Hippocampal formation (tissue), 2 donors: ENCODE data around the gene ATP6AP2.
"Not testable (repeated sequence)": the region's sequence is repeated elsewhere in the genome, so short reads cannot be mapped to it uniquely, and the experiment has no call there.

Experiments
- DNase-seq, 2 donors: peaks; one replicate each; lab custom pipeline; 2025; lab: John Stamatoyannopoulos, UW

The ATP6AP2 gene

DNA sequence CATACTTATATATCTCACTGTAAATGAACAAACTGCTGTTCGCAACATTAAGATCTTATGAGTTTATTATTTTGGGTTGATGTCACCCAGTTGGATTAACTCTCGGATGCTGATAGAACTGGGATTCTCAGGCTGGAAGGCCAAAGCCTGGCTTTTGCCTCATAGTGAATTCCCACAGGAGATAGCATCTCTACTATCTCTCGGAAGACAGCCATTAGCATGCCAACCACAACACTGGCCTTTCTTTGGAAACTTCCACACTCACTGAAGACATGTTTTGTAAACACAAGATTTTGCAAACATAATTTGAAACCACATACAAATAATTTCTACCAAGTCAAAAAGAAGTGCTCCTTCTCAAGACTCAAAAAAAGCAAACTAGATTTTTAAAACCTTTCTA, 4.5 kb upstream of the ATP6AP2 start:
- DNase-seq, result no peak

DNA sequence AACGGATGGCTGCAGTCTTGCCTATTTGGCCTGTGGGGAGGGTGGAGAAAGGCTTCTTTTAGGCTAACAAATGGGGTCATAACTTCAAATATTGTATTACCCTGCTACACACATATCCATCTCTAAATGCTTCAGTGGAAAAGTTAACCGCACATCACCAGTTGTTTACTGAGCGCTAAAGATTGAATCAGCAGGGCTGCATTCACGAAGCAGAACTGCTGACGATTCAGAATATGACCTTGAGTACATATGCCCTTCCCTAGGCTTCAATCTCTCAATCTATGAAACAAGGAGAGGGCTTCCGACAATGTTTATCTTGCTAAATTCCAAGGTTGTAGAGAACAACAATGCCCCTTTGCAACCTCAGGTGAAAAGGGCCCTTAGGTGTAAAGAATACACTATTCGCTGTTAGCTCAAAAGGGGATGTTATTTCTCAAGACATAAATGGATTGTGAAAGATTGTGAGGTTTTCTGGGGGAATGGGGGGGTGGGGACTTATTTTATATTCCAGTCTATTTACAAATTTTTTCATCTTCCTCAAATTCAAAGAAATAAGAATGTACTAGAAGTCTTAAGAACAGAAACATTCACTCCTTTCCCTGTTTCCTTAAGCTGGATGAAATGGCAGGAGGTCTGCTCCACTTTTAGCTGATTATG, 2.6 kb upstream of the ATP6AP2 start:
- DNase-seq, result no peak

DNA sequence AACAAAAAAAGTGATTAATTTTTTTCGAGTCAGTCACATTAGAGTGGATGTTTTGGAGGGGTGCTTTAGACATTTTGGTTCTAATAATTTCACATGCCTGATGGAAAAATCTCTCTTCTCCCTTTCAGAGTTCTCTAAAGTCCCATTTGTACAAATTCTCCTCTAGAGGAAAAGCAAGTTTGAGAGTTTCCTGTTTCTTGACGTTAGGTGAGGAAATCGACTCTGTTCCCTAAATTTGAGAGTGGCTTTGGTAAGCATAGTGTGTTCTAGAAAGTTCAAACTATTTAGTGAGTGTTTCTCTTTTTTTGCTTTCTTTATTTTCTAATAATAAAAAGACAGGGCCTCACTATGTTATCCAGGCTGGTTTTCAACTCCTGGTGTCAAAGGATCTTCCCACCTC, 1.6 kb upstream of the ATP6AP2 start:
- DNase-seq, result no peak

DNA sequence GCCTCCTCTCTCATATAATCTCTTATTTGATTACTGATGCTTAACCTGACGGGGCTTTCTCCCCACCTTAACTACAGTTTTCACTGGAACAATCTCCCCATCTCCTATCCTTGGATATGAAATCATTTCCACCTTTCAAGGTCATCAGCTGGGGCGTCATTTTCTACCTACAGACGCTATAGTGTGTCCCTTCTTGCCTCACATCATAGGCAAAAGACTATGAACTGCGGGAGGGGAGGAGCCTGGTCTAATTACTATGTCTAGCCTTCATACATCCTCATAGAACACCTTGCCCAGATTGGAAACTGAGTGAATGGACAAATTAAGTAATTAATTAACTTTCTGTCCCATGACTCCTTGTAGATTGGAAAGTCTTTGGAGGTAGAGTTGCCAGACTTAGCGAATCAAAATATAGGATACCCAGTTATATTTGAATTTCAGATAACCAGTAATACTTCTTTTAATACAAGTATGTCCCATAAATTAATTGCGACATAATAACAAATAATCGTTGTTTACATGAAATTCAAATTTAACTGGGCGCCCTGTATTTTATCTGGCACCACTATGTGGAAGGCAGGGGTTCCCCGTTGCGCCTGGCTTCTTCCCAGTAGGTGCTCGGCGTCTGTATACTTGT, 752 bp upstream of the ATP6AP2 start:
- no peak for DNase-seq

DNA sequence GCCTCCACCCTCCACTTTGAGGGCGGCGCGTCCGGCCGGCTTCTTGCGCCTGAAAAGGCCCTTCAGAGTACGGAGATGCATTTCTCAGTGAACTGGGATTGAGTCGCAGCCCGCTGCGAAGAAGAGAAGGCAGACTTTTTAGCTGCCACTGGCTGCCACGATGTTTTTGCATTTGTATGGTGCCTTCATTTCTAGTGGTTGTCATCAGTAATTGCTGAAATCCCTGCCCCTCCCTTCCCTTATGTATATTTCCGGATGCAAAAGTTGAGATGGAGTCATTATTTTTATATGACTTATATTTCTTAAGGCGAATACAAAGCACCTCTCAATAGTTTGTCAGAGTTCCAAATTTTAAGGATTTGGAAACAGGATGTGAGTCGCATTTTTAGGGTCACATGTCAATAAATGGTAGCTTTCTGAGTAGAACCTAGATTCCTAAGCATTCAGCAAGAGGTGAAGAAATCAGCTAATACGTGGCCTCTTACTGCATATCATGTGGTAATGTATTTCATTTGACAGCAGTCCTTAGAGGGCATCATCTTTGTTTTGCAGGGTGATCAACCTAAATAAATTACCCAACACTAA, 658 bp downstream of the ATP6AP2 start:
- no peak for DNase-seq

DNA sequence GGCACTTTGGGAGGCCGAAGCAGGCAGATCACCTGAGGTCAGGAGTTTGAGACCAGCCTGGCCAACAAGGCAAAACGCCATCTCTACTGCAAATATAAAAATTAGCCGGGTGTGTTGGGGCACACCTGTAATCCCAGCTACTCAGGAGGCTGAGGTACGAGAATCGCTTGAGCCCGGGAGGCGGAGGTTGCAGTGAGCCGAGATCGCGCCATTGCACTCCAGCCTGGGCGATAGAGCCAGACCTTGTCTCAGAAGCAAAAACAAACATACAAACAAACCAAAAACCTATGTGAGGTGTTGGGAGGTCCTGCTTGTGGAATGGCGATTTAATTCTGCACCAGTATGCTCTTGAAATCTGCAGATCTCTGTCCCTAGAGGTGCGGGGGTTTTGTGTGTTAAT, 1.4 kb downstream of the ATP6AP2 start:
- DNase-seq, result not testable (repeated sequence)

DNA sequence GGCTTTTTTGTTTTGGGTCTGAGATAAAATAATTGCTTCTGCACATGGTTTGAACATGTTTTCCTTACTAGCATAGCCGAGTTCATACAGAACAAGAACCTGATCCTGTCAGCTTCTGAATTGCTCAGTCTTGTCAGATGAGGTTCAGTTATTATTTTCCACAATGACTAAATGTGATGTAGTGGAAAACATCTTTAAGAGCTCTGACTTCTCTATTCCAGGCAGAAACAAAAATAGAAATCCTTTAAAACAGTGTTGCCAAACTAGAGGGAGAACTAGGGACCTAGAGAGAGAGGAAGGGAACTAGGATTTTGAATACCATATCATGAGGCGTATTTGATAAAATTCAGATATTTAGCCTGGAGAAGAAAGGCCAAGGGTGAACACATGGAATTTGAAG, 2.0 kb downstream of the ATP6AP2 start:
- DNase-seq, result no peak

DNA sequence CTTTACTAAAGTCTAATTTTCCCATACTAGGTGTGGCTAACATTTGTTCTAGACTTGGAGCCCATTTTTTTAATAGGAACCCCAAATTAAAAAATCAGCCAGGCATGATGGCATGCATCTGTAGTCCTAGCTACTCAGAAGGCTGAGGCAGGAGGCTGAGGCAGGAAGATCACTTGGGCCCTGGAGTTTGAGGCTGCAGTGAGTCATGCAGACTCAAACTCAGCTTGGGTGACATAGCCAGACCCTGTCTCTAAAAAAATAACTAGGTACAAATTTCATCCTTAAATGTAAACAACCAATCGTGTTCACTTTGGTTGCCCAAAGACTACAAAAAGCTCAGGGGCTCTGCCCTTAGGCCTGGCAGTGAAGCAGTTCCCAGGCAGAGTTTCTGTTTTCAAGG, 6.9 kb downstream of the ATP6AP2 start:
- not testable (repeated sequence) for DNase-seq

DNA sequence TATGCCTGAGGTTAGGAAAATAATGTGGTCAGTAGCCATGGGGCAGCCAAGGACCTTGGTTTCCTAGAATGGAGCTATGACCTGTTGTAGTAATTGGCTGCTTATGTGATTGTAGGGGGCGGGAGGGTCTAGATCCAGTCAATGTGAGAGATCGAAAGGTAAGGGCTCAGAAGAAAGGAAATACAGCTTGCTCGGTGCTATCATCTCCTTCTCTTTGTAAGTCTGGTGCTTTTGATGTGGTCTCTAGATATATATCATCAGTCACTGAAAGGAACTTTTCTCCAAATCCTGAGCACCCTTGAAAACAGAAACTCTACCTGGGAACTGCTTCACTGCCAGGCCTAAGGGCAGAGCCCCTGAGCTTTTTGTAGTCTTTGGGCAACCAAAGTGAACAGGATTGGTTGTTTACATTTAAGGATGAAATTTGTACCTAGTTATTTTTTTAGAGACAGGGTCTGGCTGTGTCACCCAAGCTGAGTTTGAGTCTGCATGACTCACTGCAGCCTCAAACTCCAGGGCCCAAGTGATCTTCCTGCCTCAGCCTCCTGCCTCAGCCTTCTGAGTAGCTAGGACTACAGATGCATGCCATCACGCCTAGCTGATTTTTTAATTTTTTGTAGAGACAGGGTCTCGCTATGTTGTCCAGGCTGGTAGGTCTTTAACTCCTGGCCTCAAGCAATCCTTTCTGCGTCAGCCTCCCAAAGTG, 9.0 kb downstream of the ATP6AP2 start:
- DNase-seq, result not testable (repeated sequence)

DNA sequence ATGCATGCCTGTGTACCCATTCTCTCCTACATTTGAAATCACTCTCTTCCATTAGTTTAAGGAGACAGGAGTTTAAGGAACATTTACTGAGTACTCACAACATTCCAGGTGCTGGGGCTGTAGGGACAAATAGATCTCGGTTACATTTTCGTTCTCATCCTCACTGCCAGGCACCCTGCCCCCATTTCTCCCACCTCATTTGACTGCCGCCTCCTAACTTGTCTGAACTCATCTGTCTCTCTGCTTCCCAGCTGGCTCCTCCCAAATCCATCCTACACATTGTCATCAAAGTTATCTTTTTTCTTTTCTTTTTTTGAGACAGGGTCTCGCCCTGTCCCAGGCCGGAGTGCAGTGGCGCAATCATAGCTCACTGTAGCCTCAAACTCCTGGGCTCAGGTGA, 22.7 kb downstream of the ATP6AP2 start:
- no peak for DNase-seq

DNA sequence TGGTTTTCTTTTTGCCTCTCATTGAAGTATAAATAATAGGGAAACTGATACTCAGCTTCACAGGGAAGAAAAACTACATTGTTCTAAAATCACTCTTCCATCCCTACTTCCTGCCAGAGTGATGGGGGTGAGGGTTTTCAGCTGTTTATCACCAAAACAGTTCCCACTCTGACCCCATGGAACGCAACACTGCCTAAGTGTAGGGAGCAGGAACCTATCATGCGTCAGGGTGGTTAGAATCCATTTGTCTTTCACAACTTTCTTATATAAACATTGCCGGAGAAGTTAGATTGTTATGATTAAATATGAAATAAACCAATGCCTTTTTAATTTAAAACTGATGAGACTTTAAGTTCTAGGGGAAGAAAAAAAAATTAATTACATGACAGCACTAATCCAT, 26.6 kb downstream of the ATP6AP2 start:
- no peak for DNase-seq

DNA sequence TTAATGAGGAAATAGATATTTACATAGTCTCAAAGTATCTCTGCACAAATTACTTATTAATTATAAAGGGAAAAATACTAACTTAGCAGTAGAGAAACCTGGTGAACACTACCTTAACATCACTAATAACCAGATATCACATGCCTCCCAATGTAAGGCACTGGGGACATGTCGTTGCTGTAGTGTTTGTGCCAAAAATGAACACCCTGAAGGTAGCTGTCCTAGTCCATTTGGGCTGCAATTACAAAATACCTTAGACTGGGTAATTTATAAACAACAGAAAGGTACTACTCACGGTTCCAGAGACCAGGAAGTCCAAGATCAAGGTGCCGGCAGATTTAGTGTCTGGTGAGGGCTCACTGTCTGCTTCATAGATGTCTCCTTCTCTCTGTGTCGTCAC, 31.7 kb downstream of the ATP6AP2 start:
- DNase-seq, result no peak

DNA sequence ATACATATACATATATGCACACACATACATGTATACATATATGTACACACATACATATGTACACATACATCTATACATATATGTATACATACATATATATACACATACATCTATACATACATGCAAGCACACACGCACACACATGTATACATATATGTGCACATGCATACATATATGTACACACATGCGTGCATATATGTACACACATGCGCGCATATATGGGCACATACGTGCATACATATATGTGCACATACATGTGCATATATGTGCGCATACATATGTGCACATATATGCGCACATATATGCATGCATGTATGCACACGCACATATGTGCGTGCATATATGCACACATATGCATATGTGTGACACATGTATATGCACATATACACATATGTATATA, 35.2 kb downstream of the ATP6AP2 start:
- DNase-seq, result no peak

DNA sequence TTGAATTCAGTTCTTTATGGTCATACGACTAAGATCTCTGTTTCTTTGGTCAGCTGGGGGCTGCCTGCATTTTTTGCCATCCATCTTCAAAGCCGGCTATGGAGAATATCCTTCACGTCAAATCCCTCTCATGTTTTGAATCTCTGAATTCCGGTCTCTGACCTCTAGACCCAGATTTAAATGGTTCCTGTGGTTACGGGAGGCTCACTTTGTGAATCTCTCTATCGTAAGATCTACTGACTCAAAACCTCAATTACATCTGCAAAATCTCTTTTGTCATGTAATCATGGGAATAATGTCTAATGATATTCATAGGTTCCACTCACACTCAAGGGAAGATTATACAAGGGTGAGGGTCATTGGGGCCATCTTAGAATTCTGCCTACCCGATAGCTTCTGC, 36.8 kb downstream of the ATP6AP2 start:
- no peak for DNase-seq

DNA sequence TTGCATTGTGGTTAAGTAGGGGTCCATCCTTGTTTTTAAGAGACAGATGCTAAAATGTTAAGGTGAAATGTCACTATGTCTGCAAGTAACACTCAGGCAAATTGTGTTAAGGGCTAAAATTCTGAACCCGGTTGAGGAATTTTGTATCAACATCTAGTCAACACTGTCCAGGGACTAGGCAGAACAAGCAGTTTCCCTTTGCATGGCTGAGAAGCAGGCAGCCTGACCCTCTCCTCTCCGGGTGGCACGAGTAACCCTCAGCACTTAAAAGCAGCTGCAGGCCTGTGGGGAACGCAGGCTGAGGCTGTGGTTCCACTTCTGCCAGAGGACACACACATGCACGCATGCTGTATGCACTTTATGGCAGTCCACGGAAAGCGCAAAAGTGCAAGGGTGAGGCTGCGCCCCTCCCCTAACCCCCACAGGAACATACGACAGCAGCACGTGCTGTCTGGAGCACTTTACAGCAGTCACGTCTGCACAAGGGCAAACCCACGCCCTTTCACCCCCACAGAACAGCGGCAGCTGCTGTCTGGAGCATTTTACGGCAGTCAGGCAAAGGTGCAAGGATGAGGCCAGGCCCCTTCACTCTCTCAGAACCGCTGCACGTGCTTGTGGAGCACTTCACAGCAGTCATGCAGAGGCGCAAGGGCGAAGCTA, 41.8 kb downstream of the ATP6AP2 start:
- no peak for DNase-seq

DNA sequence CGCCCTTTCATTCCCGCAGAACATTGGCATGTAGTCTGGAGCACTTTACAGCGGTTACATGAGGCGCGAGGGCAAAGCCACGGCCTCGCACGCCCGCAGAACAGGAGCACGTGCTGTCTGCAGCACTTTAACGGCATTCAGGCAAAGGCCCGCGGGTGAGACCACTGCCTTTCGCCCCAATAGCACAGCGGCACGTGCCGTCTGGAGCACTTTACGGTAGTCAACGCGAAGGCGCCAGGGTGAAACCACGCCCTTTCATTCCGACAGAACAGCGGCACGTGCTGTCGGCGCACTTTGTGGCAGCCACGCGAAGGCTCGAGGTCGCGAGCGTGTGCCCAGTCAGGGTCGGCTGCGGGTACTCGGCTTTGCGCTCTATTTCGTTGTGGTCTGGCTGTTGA, 42.4 kb downstream of the ATP6AP2 start, which contains the start of gene MPC1L:
Gene MPC1L, plus strand, starts transcription at position 290 of the 398 bp plus-strand sequence. CDS start 138 bp downstream, outside the sequence.
- no peak for DNase-seq

DNA sequence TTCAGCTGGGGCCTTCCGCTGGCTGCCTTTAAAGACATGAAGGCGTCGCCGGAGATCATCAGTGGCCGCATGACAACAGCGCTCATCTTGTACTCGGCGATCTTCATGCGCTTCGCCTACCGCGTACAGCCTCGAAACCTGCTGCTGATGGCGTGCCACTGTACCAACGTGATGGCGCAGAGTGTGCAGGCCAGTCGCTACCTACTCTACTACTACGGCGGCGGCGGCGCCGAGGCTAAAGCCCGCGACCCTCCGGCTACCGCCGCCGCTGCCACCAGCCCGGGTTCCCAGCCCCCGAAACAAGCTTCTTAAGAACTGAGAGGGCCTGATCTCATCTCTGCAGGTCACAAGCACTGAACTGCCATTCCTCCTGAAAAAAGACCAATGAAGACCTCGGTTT, 42.9 kb downstream of the ATP6AP2 start:
- no peak for DNase-seq

DNA sequence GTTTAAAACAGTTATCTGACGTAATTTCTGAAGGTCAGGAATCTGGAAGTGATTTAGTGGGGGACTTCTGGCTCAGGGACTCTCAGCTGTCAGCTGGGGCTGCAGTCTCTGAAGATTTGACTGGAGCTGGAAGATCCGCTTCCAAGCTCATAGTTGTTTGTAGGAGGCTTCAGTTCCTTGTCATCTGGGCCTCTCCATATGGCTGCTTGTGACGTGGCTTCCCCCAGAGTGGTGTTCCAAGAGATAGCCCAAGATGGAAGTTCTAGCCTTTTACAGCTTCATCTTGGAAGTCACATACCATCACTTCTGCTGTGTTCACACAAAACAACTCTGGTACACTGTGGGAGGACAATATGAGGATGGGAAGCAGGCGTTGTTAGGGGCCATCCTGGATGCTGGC, 44.5 kb downstream of the ATP6AP2 start:
- DNase-seq, result no peak

DNA sequence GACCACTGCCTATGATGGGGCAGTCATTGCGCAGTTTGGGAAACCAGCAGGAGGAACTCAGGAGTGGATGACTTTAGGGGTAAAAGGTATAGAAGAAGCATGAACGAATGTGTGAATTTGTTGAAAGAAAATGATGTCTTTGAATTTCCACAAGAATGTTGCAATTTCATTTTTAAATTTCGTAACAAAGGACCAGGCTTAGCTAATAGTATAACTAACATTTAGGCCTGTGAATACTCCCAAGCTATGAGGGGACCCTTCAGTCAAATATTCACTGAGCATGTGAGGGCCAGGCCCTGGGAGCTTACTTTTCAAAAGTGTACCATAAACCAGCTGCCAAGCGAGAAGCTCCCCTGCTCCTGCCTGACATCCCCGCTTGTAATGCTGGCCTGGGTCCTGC, 47.7 kb downstream of the ATP6AP2 start:
- DNase-seq, result no peak

DNA sequence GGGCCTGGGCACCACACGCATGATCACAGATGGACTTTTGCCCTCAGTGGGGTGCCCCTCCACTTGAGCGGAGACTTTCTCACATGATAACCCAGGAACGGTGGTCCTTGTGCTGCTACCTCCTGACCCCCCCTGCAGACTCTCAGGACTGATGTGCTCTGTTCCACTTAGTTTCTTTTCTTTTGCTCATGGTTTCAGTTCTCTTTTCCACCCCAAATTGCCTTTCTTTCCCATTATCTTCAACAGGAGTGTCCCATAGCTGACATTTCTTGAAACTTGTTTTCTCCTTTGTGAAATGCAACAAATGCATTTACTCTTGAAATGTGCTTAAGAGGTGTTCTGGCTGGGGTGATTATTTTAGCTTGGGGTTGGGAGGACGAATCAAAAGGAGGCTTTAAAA, 51.4 kb downstream of the ATP6AP2 start:
- no peak for DNase-seq

DNA sequence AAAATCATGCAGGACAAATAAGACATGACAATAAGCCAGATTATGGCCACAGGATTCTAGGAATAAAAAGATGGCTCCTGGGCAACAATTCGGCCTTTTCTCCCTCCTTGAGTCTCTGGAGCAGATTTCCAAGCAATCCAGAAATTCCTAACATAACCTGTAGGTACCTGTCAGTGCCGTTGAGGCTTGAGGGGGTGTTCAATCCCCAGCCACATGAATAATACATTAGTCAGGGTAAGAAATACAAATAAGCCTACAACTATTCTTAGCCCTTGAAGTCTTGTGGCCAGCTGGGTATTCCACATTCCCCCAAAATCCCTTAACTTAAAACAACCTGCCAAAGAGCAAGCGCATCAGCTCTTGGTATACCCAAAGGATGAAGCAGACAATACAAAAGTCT, 56.9 kb downstream of the ATP6AP2 start:
- DNase-seq, result no peak

DNA sequence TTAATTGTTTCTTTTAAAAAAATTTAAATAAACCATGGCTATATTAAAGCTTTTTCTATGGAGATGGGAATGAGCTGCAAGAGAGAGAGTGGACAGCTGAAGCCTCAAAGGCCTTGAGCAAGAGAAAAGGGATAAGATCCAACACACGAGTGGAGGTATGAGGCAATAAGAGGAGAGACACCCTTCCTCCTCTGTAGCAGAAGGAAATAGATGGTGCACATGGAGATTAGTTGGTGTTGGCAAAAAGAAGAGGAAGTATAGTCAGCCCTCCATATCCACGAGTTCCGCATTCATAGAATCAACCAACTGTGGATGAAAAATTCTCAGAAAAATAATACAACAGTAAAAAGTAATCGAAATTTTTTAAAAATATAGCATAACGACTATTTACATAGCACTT, 63.4 kb downstream of the ATP6AP2 start:
- DNase-seq, result no peak
